DOHH2 (cell line): ENCODE measurements around the gene ZFAND3.
"Not testable (repeated sequence)": the region's sequence is repeated elsewhere in the genome, so short reads cannot be mapped to it uniquely, and the experiment has no call there.

Experiments used
- H3F3A ChIP-seq: fragments of 200-600 bp; sonication (generic), shearing (Covaris generic); 2 replicates; pipeline ENCODE4 v1.6.0; 2016; ENCODE audit warnings: antibody characterized with exemption, mild to moderate bottlenecking; ENCODE audit not compliant: control insufficient read depth, insufficient read depth
- H3K27ac ChIP-seq: fragments of 200-600 bp; sonication (generic); 2 replicates; pipeline ENCODE4 v1.5.1; 2014; ENCODE audit warnings: low read depth, mild to moderate bottlenecking, low read length, moderate library complexity
- H3K27me3 ChIP-seq: fragments of 200-600 bp; sonication (generic); 2 replicates; pipeline ENCODE4 v1.6.1; 2014; ENCODE audit warnings: mild to moderate bottlenecking, low read length, mixed read lengths; ENCODE audit not compliant: control insufficient read depth
- H3K36me3 ChIP-seq: fragments of 200-600 bp; sonication (generic); 2 replicates; pipeline ENCODE4 v1.6.1; 2014; ENCODE audit warnings: mild to moderate bottlenecking, low read length, moderate library complexity, mixed read lengths; ENCODE audit not compliant: control insufficient read depth
- H3K4me1 ChIP-seq: fragments of 200-600 bp; sonication (generic); 2 replicates; pipeline ENCODE4 v1.6.1; 2014; ENCODE audit warnings: mild to moderate bottlenecking, low read length, mixed read lengths; ENCODE audit not compliant: control insufficient read depth
- H3K4me2 ChIP-seq: fragments of 200-600 bp; sonication (generic); 2 replicates; pipeline ENCODE4 v1.6.0; 2014; ENCODE audit warnings: mild to moderate bottlenecking, low read length, moderate library complexity
- H3K4me3 ChIP-seq: fragments of 200-600 bp; sonication (generic); 2 replicates; pipeline ENCODE4 v1.5.1; 2014; ENCODE audit warnings: mild to moderate bottlenecking, low read length, mixed read lengths
- H3K79me2 ChIP-seq: fragments of 200-600 bp; sonication (generic); 2 replicates; pipeline ENCODE4 v1.6.1; 2014; ENCODE audit warnings: mild to moderate bottlenecking, low read length, mixed read lengths; ENCODE audit not compliant: control insufficient read depth
- H3K9me2 ChIP-seq: fragments of 200-600 bp; sonication (generic); replicated peaks from 2 replicates; pipeline ENCODE4 v1.6.1; 2014; ENCODE audit warnings: mild to moderate bottlenecking, low read length, mixed read lengths; ENCODE audit not compliant: control insufficient read depth
- H3K9me3 ChIP-seq: fragments of 200-600 bp; sonication (generic); 2 replicates; pipeline ENCODE4 v1.6.1; 2014; ENCODE audit warnings: antibody characterized with exemption, low read length, mixed read lengths; ENCODE audit not compliant: control insufficient read depth, insufficient read depth
- H4K20me1 ChIP-seq: fragments of 200-600 bp; sonication (generic); 2 replicates; pipeline ENCODE4 v1.6.0; 2014; ENCODE audit warnings: low read depth, mild to moderate bottlenecking, antibody characterized with exemption, low read length, moderate library complexity; ENCODE audit not compliant: control insufficient read depth, insufficient read depth
- CTCF ChIP-seq: fragments of 200-600 bp; sonication (generic); IDR thresholded peaks from one replicate; pipeline ENCODE4 v1.5.1; 2014; ENCODE audit warnings: antibody characterized with exemption, mild to moderate bottlenecking, low read depth, low read length; ENCODE audit not compliant: poor library complexity, severe bottlenecking
- EZH2phosphoT487 ChIP-seq: fragments of 200-600 bp; sonication (generic); IDR thresholded peaks from 2 replicates; pipeline ENCODE4 v1.6.1; 2017; ENCODE audit warnings: borderline replicate concordance, mild to moderate bottlenecking, antibody characterized with exemption, low read length, moderate library complexity, mixed read lengths

Gene ZFAND3

DNA sequence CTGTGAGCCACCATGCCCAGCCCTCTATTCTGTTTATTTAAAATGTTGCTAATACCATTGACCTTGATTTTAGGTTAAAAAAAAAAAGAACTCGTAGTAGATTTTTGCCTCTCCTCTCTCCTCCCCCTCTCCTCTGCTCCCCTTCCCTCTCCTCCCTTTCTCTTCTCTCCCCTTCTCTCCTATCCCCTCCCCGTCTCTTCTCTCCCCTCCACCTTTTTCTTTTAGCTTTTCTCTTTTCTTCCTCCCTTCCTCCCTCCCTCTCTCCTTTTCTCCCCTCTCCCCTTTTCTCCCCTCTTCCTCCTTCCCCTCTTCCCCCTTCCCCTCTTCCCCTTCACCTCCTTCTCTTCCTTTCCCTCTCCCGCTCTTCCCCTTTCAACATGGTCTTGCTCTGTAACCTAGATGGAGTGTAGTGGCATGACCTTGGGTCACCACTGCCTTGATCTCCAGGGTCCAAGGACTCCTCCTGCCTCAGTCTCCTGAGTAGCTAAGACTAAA lies 223.8 kb downstream of the ZFAND3 start:
- Histone ChIP-seq H3K4me3 (no peak overlapping the region), H3K4me1 (no peaks in the 10 kb centered on the region), H3F3A (no peaks in the 10 kb centered on the region), H3K9me2 (no peaks in the 10 kb centered on the region), H3K9me3 (no peaks in the 10 kb centered on the region), H3K79me2 (no peaks in the 10 kb centered on the region), H3K36me3 (no peaks in the 10 kb centered on the region), H3K27me3 (no peaks in the 10 kb centered on the region), H4K20me1 (no peaks in the 10 kb centered on the region), H3K27ac (no peak overlapping the region), H3K4me2 (no peak overlapping the region)
- TF ChIP-seq CTCF (no peak), EZH2phosphoT487 (no peak)

GRCh38 chr6:38045701-38046305 lies 226.3 kb downstream of the ZFAND3 start:
- Histone ChIP-seq H3F3A (no peaks in the 10 kb centered on the region), H3K9me3 (no peaks in the 10 kb centered on the region), H3K9me2 (no peaks in the 10 kb centered on the region), H3K36me3 (no peaks in the 10 kb centered on the region), H3K4me1 (no peaks in the 10 kb centered on the region), H3K79me2 (no peaks in the 10 kb centered on the region), H3K27ac (no peak overlapping the region), H3K27me3 (no peaks in the 10 kb centered on the region), H3K4me2 (no peak overlapping the region), H4K20me1 (no peaks in the 10 kb centered on the region), H3K4me3 (no peak overlapping the region)
- TF ChIP-seq CTCF (no peak), EZH2phosphoT487 (no peak)

GRCh38 chr6:38047562-38047961 lies 228.0 kb downstream of the ZFAND3 start:
- no peaks in the 10 kb centered on the region for H4K20me1 ChIP-seq
- no peaks in the 10 kb centered on the region for H3K36me3 ChIP-seq
- H3K4me3 ChIP-seq, result no peak overlapping the region
- H3K9me3 ChIP-seq, result no peaks in the 10 kb centered on the region
- H3K4me2 ChIP-seq, result no peak overlapping the region
- H3K27ac ChIP-seq, result no peak overlapping the region
- TF ChIP-seq CTCF (no peak), EZH2phosphoT487 (no peak)
- no peaks in the 10 kb centered on the region for H3K4me1 ChIP-seq
- no peaks in the 10 kb centered on the region for H3F3A ChIP-seq
- H3K27me3 ChIP-seq, result no peaks in the 10 kb centered on the region
- no peaks in the 10 kb centered on the region for H3K9me2 ChIP-seq
- no peaks in the 10 kb centered on the region for H3K79me2 ChIP-seq

GRCh38 chr6:38049861-38050397 lies 230.4 kb downstream of the ZFAND3 start:
- not testable (repeated sequence) for H3K4me2 ChIP-seq, H3K4me1 ChIP-seq, H3K36me3 ChIP-seq, H4K20me1 ChIP-seq, H3K4me3 ChIP-seq, H3K9me3 ChIP-seq, H3K79me2 ChIP-seq, H3K9me2 ChIP-seq, H3K27ac ChIP-seq, H3F3A ChIP-seq, H3K27me3 ChIP-seq
